GM12873 (cell line): ENCODE data around the gene NOD2.

Experiments used
- CTCF ChIP-seq: IDR thresholded peaks from 2 replicates; pipeline ENCODE4 v1.5.1; 2012; ENCODE audit warnings: low read depth, mild to moderate bottlenecking, moderate library complexity, low read length, control low read depth; ENCODE audit not compliant: insufficient read depth; ENCODE audit errors: missing control alignments

The NOD2 gene

GRCh38 chr16:50688083-50688482 lies 5.3 kb upstream of the NOD2 start:
- no peak for TF ChIP-seq CTCF

- no peak for TF ChIP-seq CTCF
Measured at GRCh38 chr16:50688867-50689266, 4.5 kb upstream of the NOD2 start.

- TF ChIP-seq CTCF = no peak
Measured at GRCh38 chr16:50690177-50690576, 3.2 kb upstream of the NOD2 start.

- TF ChIP-seq CTCF = no peak
Measured at GRCh38 chr16:50692644-50692998, 785 bp upstream of the NOD2 start.

GRCh38 chr16:50694206-50694605 lies 800 bp downstream of the NOD2 start:
- no peak for TF ChIP-seq CTCF

- no peak for TF ChIP-seq CTCF
Measured at GRCh38 chr16:50695017-50696000, 1.9 kb downstream of the NOD2 start.

GRCh38 chr16:50696126-50696525 lies 2.7 kb downstream of the NOD2 start:
- TF ChIP-seq CTCF = no peak
